NCI-H1930 (cell line): ENCODE data around the gene PSMC3.
A peak's percentile ranks its signal among the peaks of the same experiment; 100 is the strongest.

Experiments used
- DNase-seq, 2 experiments: peaks; one replicate each; lab custom pipeline; 2025; lab: John Stamatoyannopoulos, UW

PSMC3 gene

GRCh38 chr11:47375546-47376085 lies 50.6 kb downstream of the PSMC3 start:
- DNase-seq: no peak

GRCh38 chr11:47375020-47375419 lies 51.2 kb downstream of the PSMC3 start:
- no peak for DNase-seq

- no peak for DNase-seq
These were observed 51.6 kb downstream of the PSMC3 start for GRCh38 chr11:47374720-47375019.

DNA sequence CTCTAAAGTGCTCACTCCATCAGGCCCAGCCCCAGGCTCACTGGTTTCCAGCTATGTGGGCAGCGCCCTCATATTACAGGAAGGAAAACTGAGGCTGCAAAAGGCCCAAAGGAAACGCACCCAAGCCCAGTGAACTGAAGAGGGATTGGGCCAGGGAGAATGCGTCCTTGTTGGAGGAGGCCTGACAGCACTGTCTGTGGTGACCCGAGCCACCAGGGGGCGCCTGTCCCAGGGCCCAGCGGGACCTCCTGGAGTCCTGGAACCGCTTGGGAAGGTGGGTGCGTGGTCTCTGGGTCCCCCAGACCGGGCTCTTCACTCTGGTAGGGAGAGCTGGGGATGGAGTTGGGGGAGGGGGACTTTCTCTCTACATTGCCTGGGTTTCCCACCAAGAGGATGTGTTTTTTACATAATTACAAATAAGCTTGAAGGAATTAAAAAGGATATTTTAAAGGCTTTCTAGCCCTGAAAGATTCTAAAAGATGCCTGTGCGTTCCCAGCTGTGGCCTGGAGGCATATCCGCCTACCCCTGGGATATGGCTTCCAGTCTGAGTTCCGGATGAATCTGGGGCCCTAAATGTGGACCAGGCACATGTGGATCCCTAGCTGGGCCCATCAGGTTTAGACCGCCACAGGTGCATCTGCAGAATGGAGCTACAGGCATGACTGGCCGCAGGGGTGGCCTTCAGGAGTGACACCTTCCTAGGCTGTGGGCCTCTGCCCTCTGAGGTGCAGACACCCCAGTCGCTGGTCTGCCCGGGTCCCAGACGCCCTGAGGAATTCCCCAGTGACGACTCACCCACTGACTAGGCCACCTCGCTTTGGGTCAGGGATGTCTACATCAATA lies 52.1 kb downstream of the PSMC3 start:
- peak; percentile 56 to 79 for DNase-seq

DNA sequence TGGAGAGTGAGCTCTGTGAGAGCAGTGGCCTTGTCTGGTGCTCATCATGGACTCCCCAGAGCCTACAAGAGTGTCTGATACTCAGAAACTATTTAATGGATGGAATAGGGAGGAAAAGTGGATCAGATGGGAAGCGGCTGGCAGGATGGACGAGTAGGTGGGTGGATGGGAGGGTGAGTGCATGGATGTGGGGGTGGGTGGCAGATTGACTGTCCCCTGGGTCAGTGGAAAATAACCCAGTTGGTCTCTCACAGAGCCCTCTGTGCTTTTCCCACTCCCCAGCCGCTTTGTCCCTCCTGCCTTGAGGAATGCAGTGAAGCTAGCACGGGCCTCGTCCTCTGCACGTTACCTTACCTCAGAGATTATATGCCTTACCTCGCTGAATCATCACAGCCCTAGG lies 53.8 kb downstream of the PSMC3 start:
- no peak for DNase-seq

GRCh38 chr11:47369676-47370075 lies 56.6 kb downstream of the PSMC3 start:
- DNase-seq: no peak
